HG02884 (cell line): ENCODE results near the gene ENO2.

ENCODE experiments used
- ATAC-seq: cut with Tn5 transposase; IDR thresholded peaks from one replicate; pipeline ENCODE4 v1.9.1; 2021; ENCODE audit warnings: mild to moderate bottlenecking, moderate library complexity; ENCODE audit not compliant: unreplicated experiment

Gene ENO2

GRCh38 chr12:6912164-6912935 is 2.0 kb upstream of the ENO2 start:
- ATAC-seq = no peak

DNA sequence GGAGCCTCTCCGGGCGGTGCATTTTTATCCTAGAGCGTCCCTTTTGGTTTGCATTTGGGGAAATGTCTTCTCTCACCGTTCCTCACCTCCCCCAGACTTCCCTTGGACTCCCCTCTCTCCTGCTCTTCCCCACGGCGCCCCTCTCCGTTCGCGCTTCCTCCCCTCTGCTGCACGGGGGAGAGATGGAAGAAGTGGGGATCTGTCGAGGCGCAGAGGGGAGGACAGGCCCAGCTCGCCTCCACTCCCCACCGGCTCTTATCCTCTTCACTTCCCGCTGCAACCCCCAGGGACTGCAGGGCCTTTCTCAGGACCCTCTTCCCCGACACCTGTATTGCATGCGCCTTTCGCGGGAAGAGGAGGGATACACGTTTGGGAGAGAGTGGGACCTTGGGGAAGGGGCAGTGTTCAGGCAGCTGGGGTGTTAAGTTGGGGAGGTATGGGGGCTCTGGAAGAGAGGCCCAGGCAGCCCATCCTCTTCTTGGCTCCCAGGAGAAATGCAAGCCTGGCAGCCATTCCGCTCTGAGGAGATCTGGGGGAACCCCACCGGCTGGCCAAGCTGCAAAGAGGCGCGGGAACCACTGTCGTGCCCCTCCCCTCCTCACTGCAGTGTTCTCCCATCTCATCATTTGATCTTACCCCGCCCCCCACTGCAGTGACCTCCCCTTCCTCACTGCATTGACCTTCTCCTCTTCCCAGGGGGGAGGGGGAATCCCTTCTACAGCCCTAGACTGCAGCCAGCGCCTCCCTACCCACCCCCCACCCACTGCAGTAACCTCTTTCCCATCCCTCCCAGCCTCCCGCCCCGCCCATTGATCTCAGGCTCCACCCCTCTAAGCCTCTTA is 788 bp downstream of the ENO2 start:
- ATAC-seq = no peak

GRCh38 chr12:6915789-6916285 is 1.5 kb downstream of the ENO2 start:
- ATAC-seq = no peak

- no peak for ATAC-seq
These were observed 2.2 kb downstream of the ENO2 start for GRCh38 chr12:6916426-6917200.

- ATAC-seq = no peak
These were observed 3.3 kb downstream of the ENO2 start for GRCh38 chr12:6917491-6918231.

GRCh38 chr12:6919588-6919987 is 5.2 kb downstream of the ENO2 start:
- no peak for ATAC-seq

DNA sequence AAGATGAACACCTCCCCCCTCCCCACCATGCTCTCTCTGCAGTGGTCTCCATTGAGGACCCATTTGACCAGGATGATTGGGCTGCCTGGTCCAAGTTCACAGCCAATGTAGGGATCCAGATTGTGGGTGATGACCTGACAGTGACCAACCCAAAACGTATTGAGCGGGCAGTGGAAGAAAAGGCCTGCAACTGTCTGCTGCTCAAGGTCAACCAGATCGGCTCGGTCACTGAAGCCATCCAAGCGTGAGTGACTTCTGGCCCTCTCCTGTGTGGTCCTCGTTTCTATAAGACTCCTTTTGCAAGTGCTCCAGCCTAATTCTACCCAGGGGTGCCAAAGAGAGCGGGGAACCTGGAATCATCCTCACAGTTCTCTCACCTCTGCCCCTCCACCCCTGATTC is 7.2 kb downstream of the ENO2 start:
- no peak for ATAC-seq

DNA sequence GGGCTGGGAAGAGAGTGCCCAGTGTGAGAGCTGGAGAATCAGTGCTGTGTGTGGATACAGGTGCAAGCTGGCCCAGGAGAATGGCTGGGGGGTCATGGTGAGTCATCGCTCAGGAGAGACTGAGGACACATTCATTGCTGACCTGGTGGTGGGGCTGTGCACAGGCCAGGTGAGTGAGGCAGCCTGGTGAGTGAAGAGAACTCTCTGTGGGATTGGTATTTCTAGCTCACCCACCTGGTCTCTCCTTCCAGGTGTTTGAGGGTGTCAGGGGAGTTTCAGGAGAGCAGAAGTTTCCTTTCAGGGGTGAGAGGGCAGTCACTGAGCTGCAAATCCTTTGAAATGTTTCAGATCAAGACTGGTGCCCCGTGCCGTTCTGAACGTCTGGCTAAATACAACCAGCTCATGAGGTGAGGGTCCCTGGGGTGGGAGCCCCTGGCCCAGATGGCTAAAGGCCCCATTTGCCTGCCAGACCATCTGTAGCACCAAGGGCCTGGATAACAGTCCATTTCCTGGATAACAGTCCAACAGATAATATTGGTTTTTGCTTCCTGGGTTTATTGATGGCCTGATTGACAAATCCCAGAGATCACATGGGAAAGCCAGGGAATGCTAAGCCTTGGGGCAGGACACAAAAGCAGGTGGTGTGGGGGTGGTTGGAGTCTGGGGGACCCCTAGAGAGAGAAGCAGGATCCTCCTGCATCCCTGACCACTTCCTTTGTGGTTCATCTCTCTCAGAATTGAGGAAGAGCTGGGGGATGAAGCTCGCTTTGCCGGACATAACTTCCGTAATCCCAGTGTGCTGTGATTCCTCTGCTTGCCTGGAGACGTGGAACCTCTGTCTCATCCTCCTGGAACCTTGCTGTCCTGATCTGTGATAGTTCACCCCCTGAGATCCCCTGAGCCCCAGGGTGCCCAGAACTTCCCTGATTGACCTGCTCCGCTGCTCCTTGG is 7.9 kb downstream of the ENO2 start:
- no peak for ATAC-seq

DNA sequence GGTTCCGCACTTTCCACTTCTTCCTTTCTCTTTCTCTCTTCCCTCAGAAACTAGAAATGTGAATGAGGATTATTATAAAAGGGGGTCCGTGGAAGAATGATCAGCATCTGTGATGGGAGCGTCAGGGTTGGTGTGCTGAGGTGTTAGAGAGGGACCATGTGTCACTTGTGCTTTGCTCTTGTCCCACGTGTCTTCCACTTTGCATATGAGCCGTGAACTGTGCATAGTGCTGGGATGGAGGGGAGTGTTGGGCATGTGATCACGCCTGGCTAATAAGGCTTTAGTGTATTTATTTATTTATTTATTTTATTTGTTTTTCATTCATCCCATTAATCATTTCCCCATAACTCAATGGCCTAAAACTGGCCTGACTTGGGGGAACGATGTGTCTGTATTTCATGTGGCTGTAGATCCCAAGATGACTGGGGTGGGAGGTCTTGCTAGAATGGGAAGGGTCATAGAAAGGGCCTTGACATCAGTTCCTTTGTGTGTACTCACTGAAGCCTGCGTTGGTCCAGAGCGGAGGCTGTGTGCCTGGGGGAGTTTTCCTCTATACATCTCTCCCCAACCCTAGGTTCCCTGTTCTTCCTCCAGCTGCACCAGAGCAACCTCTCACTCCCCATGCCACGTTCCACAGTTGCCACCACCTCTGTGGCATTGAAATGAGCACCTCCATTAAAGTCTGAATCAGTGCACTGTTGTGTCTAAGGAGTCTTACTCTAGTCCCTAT is 8.8 kb downstream of the ENO2 start:
- ATAC-seq = no peak

DNA sequence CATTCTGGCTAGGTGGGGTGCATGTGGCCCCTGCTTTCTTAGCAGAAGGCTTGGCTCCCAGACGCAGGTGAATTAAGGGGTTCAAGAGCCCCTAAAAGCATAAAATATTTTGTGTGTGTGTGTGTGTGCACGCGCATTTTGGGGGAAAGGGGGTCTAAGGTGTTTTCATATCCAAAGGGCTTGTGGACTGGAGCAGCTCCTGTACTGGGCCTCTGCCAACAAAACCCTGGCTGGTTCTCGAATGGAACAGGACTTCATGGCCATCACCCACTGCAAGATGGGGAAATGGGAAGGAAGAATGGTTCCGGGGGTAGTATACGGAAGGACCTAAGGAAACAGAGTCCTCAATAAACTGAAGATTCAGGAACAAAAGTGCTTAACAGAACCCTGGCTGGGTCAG is 9.5 kb downstream of the ENO2 start:
- no peak for ATAC-seq

GRCh38 chr12:6925239-6925539 is 10.8 kb downstream of the ENO2 start:
- no peak for ATAC-seq

- no peak for ATAC-seq
These were observed 11.3 kb downstream of the ENO2 start for GRCh38 chr12:6925540-6926279.

- ATAC-seq = no peak
These were observed 13.1 kb downstream of the ENO2 start, which contains the start of gene ATN1 for GRCh38 chr12:6927379-6928021. Gene ATN1, plus strand, starts transcription at chr12:6927959. Its CDS starts 6,043 bp downstream, at chr12:6934002.

DNA sequence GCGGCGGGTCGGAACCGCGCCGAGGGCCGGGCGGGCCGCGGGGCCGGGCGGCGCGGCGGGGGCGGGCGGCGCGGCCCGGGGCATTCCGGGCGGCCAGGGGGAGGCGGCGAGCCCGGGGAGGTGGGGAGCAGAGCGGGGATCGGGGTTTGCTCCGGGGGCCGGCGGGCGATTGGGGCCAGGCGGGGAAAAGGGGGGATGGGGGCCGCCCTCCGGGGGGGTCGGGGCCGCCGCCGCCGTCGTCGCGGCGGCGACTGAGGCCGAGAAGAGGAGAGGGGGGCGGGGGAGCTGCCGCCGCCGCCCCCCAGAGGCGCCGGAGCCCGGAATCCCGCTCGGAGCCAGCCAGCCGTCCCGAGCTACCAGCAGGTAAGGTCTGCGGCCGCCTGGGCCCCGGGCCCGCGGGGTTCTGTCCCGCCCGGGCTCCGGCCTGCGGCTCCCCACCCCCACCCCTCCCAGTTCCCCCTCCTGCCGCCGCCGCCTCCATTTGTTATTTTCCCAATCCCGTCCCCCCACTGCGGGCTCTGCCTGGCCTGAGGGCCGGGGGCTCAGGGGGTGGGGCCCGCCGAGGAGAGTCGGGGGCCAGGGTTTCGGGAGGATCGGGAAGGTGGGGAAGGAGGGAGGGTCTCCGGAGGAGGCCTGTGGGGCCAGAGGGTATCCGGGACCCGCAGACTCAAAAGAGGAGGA is 13.8 kb downstream of the ENO2 start:
- no peak for ATAC-seq

DNA sequence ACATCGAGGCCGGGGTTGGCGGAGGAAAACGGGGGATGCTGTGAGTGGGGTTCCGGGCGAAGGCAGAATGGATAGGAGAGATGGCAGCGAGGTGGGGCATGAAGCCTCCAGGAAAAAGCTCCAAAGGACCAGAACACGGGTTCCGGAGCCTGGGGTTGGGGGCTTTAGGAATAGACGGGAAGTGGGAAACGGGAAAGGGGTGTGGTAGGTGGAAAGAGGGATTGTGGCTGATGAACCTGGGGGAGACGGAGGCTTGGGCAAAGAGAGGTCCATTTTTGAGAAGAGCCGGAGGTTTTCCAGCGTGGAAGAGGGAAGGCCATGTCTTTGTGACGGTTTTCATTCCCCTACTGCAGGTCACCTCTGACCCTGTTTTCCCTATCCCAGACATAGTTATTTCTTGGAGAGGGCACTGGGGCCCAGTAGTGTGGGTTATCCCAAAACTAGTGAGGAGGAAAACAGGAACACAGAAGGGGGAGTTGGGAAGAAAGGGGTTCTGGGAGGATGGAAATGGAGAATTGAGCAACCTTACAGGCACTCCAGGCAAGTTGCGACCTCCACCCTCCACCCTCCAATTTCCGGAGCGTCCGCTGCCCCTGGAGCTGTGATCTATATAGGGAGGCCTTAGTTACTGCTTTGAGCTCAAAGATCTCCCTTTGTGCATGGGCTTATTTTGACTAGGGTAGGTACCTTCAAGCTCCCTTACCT is 14.5 kb downstream of the ENO2 start:
- ATAC-seq = no peak
